CD4-positive, alpha-beta T cell treated with Interleukin-1 beta for 1 hour (primary cell): ENCODE data around the gene DLD.
"Not testable (repeated sequence)": the region's sequence is repeated elsewhere in the genome, so short reads cannot be mapped to it uniquely, and the experiment has no call there.

ENCODE experiments used
- DNase-seq, 2 donors: peaks; one replicate each; pipeline ENCODE4 v3.0.0-alpha.2; 2020 to 2022

Gene DLD

DNA sequence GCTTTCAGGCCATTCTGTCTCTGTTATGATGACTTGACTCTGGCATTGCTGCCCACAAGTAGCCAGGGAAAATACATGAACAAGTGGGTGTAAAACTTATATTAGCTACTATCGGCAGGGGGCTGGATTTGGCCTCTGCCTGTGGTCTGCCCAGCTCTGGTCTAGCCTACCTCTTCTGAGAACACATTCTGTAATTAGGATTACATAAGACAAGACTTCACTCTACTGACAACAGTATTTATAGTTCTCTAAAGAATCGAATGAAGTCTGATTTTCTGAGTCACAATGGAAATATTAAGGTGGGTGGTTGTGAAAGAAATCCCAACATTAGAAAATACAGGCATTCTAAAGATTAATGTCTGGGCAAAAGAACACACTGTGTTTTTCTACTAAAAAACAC lies 55.5 kb downstream of the DLD start:
- no peak for DNase-seq

DNA sequence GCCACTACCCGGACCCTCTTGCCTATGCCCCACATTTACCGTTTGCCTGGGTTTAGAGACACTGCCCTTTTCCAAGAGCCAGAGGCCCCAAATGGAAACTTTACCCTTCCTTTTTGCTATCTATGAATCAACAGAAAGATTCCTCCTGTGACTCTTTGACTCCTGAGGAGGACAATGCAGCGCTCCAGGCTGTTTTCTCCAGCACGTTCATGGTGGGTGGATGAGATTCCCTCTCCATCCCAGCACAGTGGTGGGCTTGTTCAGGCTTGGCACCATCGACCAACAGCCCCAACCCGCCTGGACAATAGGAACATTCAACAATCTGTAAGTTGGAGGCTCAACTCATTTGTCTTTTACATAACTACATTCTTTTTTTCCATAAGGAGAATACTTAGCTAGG lies 55.9 kb downstream of the DLD start:
- DNase-seq = no peak

DNA sequence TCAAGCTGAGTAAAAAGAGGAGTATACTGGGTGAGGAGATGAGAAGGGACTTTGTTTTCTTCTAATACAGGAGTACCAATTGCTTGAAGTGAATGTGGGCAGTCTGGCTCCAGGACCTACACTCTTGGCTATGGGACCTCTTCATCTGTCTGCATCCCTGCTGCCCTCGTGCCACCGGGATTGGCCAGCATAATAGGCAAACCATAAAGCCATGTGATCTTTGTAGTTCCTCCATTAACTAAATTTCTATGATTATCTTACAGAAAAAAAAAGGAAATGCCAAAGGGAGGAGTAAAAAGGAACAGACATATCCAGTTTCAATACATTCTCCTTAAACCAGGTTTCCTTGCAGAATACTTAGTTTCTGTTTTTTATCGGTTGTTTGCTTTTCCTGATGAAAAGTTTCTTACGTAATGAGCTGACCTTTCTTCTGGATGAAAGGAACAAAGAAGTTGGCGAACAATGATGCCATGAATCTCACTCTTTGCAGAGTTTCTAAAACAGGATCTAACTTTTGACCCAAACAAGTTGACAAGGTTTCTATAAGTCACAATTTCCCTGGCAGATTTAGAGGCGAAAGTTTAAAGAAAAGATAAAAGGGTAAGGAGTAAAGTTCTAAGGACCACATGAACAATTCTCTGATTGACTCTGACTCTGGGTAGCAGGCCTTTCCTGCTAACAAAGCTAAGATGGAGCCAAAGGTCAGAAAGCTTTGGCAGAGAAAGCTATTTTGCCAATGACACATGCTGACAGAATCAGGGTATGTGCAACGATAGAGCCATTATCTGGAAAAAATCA lies 57.9 kb downstream of the DLD start:
- no peak for DNase-seq

DNA sequence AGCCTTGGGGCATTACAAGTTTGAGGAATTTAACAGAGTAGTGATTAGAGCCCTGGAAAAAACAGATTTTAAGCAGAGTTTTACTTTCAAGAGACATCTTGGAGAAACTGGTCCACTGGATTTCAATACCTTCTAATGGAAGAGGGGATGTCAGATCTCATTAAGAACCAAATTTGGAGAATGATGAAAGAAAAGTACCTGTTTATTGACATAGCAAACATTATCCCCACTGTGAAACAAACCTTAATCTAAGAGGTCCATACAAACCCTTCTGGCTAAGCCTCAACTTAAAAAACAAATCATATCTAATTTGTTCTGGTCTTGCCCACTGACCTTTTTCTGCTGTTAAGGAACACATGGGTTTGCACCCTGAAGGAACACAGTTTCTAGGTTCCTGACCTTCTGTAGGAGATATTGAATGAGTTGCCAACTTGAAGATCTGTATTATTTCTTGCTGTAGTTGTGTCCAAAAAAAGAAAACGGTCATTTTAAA lies 58.5 kb downstream of the DLD start:
- no peak for DNase-seq

DNA sequence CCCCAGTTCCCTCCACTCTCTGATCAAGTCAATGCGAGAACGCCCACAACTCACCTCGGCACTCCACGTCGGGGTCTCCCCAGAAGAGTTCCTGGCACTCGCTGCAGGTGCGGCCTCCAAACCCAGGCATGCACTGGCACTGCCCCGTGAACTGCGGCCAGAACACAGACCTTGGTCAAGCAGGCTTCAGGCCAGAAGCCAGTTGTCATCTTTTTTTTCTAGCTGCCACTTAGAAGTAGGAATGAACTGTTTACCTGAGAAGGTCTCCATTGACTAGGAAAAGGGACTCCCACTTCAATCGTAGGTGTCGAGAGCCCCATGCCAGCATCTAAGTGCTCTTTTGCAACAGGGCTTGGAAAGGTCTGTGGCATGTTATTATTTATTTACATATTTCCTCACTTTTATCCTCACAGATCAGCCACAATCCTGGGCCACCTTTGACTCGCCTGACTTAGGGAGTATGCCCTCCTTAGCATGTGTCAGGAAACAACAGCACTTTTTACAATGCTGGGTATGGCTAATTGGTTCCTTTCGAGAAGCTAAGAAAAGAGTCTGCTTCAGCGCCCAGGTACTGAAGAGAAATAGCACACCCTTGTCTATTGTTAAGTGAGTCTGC lies 60.3 kb downstream of the DLD start:
- DNase-seq = no peak

DNA sequence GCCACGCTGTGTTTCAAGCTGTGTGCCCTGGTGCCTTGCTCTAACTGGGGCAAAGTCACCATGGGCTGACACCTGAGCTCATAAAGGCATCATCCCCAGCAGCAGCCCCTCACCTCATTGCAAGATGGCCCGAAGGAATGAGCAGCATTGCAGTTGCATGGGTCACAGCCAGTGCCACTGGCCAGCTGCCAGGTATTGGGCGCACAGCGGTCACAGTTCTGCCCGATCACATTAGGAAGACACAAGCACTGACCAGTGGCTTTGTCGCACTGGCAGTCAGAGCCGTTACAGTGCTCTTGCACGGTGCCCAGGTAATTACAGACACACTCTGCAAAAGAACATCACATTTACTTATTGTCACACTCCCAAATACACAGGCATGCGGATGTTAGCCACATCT lies 60.9 kb downstream of the DLD start:
- DNase-seq = no peak

DNA sequence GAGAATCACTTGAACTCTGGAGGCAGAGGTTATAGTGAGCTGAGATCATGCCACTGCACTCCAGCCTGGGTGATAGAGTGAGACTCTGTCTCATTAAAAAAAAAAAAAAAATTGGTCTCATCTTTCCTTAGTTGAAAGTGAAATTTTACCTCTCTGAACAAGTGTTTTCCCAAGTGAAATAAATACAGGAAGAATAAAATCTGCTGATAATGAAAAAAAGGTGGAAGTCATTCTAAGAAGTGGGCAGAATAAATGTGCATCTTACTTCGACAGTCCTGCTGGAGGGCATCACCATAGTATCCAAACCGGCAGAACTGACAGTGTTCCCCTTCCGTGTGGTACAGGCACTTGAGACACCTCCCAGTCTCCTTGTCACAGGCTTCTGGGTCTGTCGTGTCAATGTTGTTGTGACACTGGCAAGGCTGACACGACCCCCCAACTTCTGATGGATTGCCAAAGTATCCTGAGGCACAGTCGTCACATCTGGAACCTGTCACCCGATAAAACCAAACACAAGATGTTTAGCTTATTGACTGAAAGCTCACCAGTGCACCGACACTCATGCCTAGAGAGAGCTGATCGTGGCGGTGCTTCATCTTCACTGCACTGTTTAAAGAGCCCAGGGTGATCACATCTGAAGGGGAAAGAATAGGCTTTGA lies 62.4 kb downstream of the DLD start:
- DNase-seq = no peak

DNA sequence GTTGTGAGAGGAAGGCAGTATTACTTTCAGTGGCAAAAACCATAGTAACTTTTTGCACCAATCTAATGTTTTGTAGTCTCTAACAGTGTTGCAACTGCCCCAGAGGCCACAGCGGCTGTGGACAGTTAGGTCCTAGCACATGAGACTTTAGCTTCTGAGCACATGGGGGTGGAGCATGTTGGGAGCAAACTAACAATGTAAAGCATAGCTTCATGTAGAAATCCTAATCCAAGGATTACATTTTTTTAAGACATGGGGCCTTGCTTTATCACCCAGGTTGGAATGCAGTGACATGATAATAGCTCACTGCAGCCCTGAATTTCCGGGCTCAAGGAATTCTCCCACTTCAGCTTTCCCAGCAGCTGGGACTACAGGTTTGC lies 62.9 kb downstream of the DLD start:
- no peak for DNase-seq

DNA sequence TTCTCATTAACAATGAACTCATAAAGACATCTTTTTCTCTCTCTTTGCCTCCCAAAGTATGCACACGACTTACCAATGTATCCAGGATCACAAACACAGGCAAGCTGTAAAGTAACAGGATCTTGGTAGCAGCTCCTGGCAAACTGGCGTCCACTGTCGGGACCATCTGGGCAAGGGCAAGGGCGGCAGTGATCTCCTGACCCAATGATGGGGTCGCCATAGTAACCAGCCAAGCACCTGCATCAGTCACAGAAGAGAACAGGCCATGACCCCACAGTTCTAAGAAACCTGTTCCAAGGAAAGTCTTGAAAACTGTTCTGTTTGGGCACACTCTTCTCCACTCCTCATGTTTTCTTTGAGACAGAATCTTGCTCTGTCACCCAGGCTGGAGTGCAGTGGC lies 64.4 kb downstream of the DLD start:
- DNase-seq = no peak

DNA sequence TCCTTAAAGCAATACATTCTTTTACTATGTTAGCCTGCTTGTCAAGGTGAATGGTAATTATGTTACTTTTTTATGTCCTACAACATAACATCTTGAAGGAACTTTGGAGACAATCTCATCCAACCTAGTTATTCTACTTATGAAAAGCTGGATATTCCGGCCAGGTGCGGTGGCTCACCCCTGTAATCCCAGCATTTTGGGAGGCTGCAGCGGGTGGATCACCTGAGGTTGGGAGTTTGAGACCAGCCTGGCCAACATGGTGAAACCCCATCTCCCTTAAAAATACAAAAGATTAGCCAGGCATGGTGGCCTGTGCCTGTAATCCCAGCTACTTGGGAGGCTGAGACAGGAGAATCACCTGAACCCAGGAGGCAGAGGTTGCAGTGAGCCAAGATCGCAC lies 66.0 kb downstream of the DLD start:
- DNase-seq = not testable (repeated sequence)

DNA sequence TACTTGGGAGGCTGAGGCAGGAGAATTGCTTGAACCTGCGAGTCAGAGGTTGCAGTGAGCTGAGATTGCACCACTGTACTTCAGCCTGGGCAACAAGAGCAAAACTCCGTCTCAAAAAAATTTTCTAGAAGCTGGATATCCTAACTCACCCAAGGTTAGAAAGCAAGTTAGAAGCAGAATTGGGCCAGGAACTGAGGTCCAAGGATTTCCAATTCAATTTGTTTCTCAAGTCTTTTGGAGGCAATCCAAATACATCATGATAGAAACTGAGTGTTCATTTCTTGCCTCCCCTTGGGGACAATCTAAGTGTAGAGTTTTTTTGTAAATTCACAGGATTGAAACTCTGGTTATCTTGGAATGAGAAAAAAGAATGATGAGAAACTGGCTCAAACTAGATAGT lies 66.5 kb downstream of the DLD start:
- no peak for DNase-seq

DNA sequence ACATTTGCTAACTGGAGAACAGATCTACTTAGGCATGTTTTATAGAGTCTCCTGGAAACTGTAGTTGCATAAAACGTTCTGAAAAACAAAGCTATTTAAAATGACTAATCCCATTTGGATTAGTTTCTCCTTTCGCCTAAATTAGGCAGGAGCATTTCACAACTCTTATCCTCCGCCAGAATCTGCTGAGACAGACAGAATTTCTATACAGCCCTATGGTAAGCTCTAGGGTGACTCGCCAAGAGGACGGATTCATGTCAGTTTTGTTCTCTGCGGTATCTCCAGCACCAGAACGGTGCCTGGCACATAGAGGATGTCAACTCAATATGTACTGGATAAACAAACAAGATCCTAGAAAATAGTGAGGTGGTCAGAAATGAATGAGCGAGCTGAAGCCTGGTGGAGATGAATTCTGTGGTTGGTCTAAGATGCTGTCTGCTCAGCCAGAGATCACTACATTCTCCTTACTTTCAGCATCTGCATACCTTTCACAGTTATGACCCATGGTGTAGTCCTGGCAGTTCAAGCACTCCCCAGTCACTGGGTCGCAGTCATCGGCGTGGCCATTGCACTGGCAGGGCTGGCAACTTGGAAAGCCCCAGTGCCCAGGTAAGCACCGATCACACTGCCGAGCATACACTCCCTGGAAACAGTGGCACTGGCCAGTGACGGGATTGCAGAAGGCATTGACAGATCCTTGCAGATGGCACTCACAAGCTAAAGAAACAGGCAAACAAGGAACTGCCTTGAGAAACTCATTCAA lies 68.0 kb downstream of the DLD start:
- DNase-seq = no peak

DNA sequence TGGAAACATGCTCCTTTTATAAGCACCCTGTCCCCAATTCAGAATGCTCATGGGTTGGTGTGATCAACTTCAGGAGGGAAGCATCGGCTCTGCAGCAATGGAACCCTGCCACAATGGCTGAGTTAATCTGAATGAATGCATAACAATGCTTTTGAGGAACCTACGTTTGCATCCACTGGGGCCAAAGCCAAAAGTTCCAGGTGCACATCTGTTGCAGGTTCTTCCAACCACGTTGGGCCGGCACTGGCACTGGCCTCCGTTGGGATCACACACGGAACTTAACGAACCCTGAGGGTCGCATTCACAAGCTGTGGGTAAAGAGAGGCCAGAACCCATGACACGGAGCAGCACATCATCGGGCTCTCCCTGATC lies 68.5 kb downstream of the DLD start:
- no peak for DNase-seq

DNA sequence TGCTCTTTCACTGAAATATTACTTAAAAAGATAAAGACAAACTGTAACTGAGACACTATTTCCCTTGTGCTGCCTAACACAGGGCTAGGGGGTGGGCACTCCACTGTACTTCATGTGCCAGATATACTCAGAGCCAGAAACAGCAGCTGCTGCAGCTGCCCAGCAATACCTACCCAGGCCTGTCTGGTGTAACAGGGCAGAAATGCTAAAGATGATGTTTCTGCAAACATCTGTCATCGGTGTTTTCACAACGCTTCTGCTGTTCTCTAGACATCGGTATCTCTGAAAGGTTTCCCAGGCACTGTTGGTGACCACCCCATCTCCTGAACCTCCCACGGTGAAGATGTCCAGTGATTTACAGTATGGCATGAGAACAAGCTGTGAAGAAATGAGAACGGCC lies 69.3 kb downstream of the DLD start:
- no peak for DNase-seq

DNA sequence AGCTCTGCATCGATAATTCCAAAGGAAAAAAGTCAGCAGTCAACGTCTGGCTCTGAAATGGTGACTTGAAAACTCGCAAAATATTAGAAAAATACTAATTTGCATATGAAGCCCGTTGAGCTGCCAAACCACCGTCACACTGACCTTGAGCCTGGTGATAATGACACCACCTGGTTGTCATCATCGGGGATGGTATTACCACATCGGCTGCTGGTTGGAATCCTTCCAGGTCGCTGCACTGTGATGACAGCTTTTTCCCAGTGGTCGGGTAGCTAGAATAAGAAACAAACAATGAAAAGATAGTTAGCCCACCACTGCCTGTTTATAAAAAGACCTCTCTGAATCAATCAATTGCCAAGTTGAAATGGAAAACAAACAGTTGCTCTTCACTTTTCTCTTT lies 70.4 kb downstream of the DLD start:
- DNase-seq = no peak

DNA sequence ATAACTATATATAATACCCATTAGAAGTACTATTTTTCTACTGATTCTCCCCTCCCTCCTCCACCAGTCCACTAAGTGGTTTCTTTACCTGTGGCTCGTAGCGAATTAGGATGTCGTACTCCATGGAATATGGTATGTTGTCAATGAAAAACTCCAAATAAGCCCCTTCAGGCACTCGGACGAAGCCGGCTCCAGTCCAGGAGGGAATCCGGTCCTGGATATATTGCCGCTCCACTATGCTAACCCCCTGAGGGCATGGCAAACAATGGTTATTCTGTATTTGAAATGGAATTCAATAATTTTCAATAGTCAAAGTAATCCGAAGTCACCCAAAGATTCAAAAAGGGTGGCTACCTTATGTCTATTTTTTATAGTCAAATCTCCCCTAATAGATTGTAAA lies 71.8 kb downstream of the DLD start:
- DNase-seq = no peak

DNA sequence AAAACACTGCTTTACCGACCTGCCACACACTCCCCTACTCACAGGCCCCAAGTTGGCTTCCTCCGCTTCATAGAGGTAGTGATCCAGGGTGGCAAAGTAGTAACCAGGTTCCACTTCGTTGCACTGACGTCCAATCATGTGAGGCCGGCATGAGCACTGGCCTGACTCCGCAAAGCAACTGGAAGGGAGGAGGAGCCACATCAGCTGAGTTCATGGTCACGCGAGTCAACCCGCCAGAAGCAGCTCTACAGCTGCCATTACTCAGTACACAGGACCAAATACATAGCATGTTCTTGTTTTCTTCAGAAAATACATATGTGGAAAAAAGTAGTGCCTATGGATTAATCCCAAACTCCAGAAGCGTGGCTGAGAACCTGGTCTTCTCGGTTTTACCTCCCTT lies 73.5 kb downstream of the DLD start:
- no peak for DNase-seq

DNA sequence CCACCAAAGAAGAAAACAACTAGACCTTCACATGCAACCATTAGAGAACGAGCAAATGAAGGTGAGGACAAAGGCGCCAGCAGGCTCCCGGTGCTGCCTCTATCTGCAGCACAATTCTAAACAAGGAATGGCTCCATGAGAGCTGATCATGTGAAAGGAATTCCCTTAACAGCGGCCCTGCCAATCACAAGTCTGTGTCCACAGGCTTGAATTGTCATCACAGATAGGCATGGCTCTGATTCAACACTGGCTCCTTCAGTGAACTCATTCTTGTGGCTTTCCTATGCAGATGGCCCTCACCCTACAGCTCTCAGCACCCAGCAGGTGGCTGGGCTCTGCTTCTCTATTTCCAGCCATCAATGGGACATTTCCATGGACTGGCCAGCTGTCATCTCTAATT lies 75.7 kb downstream of the DLD start:
- DNase-seq = no peak

DNA sequence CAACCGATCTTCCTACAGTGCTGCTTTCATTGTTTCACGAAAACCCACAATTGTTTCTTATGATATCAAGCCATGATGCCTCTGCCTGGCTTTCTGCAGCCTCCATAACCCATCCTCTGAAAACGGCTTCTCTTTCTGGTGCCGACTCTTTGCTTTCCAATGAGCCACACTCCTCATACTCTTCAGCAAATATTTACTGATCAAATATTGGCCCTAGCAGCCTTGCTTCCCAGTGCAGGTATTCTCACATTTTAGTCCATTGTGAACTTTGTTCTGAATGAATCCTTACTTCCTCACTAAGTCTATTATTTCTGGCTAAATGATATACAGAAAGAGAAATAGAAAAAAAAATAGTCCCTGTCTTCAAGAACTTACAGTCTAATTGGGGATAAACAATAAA lies 76.4 kb downstream of the DLD start:
- DNase-seq = no peak

DNA sequence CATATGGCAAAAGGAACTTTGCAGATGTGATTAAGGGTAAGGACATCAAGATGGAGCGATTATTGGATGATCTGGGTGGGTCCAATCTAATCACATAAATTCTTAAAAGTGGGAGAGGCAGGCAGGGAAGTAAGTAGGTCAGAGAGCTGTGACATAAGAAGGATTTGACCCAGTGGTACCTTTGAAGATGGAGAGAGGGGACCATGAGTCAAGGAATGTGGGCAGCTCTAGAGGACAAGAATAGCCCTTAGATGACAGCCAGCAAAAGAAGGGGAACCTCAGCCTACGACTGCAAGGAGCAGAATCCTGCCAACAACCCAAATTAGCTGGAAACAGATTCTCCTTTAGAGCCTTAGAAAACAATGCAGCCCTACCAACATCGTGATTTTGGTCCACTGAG lies 77.5 kb downstream of the DLD start:
- no peak for DNase-seq

DNA sequence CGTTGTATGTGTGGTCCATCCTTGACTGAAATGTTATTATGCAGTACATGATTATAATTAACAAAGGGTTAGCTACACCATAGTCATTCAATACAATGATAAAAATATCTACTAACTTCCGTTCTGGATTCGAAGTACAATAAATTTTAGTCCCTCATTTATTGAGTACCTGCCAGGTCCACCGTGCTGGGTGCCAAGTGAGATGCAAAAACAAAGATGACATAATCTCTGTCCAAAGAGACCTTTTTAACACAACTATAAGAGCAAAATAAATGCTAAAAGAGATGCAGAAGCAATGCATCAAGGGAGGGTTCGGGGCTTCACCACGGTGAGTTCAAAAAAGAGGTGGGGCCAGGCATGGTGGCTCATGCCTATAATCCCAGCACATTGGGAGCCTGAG lies 78.9 kb downstream of the DLD start:
- no peak for DNase-seq
